ENCODE measurements around the gene NTRK1.
A peak's percentile ranks its signal among the peaks of the same experiment; 100 is the strongest.

The NTRK1 gene
- total RNA-seq, result 0 to 1.5 (median 0.35) reads per million in 3 experiments

- peak; percentile 39 for DNase-seq
Measured at GRCh38 chr1:156860628-156861423, at the start of gene NTRK1. Gene NTRK1, plus strand, starts transcription at chr1:156860865. Its CDS starts 70 bp downstream, at chr1:156860935.

GRCh38 chr1:156811168-156811567 is 49.5 kb upstream of the NTRK1 start:
- DNase-seq, result no peak

- DNase-seq, result no peak
Measured at GRCh38 chr1:156812293-156812990, 48.2 kb upstream of the NTRK1 start.

- DNase-seq, result no peak
Measured at GRCh38 chr1:156813298-156813697, 47.4 kb upstream of the NTRK1 start.

- peak; percentile 79 for DNase-seq
Measured at GRCh38 chr1:156813750-156814570, 46.7 kb upstream of the NTRK1 start.

GRCh38 chr1:156814571-156815260 is 45.9 kb upstream of the NTRK1 start:
- peak; percentile 33 for DNase-seq

GRCh38 chr1:156815307-156815826 is 45.3 kb upstream of the NTRK1 start:
- DNase-seq, result no peak

GRCh38 chr1:156815961-156816422 is 44.7 kb upstream of the NTRK1 start:
- peak; percentile 27 for DNase-seq

GRCh38 chr1:156816561-156817328 is 43.9 kb upstream of the NTRK1 start, which contains the start of gene SH2D2A:
Gene SH2D2A, minus strand, starts transcription at chr1:156816848. Its CDS starts 140 bp downstream, at chr1:156816708.
- DNase-seq, result peak; percentile 98

GRCh38 chr1:156821801-156822200 is 38.9 kb upstream of the NTRK1 start:
- DNase-seq, result no peak

GRCh38 chr1:156822680-156823079 is 38.0 kb upstream of the NTRK1 start:
- no peak for DNase-seq

- DNase-seq, result no peak
Measured at GRCh38 chr1:156823210-156823790, 37.4 kb upstream of the NTRK1 start.

GRCh38 chr1:156826630-156827029 is 34.0 kb upstream of the NTRK1 start:
- no peak for DNase-seq

- no peak for DNase-seq
Measured at GRCh38 chr1:156828400-156829124, 32.1 kb upstream of the NTRK1 start.

- no peak for DNase-seq
Measured at GRCh38 chr1:156832434-156832833, 28.2 kb upstream of the NTRK1 start.

- peak; percentile 8 for DNase-seq
Measured at GRCh38 chr1:156833603-156834002, 27.1 kb upstream of the NTRK1 start.

GRCh38 chr1:156834322-156834721 is 26.3 kb upstream of the NTRK1 start:
- no peak for DNase-seq

GRCh38 chr1:156836041-156836654 is 24.5 kb upstream of the NTRK1 start:
- peak; percentile 36 for DNase-seq

GRCh38 chr1:156836892-156837291 is 23.8 kb upstream of the NTRK1 start:
- no peak for DNase-seq

- DNase-seq, result peak; percentile 46
Measured at GRCh38 chr1:156838972-156839371, 21.7 kb upstream of the NTRK1 start.
